Measurements from ENCODE around the gene LY6G5C. TPM values are rescaled to one million over a fixed set of nuclear protein-coding genes. Genes with fewer than 3 reads are reported as not detected.

The LY6G5C gene
- total and polyA plus RNA-seq, 9 of the 15 experiments (the other 6 are each of a cell fraction or from before 2014, with no cell fraction given) = 0.10 to 0.67 (median 0.46) TPM; not detected in 4

DNA sequence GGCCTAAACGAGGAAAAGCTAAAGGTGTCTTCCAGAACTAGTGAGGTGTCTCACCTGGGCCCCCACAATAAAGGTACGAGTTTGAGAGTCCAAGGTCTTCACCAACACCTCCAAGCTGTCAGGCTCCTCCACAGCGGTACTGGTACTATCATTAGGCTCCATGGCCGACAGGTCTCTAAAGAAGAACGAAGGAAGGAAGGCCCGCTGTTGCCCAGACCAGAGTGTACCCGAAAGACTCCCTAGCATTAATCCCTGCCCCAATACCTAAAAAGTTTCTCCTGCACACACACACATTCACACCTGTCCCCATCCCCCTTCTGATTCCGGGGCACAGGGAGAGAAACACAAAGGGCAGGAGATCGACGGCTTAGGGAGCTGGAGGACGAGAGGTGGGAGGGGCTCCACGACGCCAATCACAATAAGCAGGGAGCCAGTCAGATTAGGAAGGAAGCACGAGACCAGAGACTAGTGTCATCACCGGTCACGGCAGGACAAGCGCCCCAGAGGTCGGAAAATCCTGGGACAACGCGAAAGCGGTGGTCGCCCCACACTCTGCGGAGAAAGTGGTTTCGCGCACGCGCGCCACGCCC, 29.2 kb downstream of the LY6G5C start (continued):
- TF ChIP-seq, protein P1, sequence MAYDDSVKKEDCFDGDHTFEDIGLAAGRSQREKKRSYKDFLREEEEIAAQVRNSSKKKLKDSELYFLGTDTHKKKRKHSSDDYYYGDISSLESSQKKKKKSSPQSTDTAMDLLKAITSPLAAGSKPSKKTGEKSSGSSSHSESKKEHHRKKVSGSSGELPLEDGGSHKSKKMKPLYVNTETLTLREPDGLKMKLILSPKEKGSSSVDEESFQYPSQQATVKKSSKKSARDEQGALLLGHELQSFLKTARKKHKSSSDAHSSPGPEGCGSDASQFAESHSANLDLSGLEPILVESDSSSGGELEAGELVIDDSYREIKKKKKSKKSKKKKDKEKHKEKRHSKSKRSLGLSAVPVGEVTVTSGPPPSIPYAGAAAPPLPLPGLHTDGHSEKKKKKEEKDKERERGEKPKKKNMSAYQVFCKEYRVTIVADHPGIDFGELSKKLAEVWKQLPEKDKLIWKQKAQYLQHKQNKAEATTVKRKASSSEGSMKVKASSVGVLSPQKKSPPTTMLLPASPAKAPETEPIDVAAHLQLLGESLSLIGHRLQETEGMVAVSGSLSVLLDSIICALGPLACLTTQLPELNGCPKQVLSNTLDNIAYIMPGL (CRISPR knock-in tag; IDR thresholded peaks at IDR 0.05) = no peak
- no peak for TF ChIP-seq ZNF23 (CRISPR knock-in tag; IDR thresholded peaks at IDR 0.05)
- no peak for TF ChIP-seq THRAP3 (IDR thresholded peaks at IDR 0.05; ENCODE audit: borderline replicate concordance)
- TF ChIP-seq ZBTB7A (IDR thresholded peaks at IDR 0.05; ENCODE audit: borderline replicate concordance, control insufficient read depth, low read depth, low read length) = no peak; the same call in 1 of the 2 replicates
- 0 out of 2 replicates have a peak, but pooled peaks have one; percentile 72 for TF ChIP-seq HDGF (IDR thresholded peaks at IDR 0.05)
- peak; percentile 8; the same call in 1 of the 2 replicates for TF ChIP-seq CC2D1A (IDR thresholded peaks at IDR 0.05)
- TF ChIP-seq, protein P2, sequence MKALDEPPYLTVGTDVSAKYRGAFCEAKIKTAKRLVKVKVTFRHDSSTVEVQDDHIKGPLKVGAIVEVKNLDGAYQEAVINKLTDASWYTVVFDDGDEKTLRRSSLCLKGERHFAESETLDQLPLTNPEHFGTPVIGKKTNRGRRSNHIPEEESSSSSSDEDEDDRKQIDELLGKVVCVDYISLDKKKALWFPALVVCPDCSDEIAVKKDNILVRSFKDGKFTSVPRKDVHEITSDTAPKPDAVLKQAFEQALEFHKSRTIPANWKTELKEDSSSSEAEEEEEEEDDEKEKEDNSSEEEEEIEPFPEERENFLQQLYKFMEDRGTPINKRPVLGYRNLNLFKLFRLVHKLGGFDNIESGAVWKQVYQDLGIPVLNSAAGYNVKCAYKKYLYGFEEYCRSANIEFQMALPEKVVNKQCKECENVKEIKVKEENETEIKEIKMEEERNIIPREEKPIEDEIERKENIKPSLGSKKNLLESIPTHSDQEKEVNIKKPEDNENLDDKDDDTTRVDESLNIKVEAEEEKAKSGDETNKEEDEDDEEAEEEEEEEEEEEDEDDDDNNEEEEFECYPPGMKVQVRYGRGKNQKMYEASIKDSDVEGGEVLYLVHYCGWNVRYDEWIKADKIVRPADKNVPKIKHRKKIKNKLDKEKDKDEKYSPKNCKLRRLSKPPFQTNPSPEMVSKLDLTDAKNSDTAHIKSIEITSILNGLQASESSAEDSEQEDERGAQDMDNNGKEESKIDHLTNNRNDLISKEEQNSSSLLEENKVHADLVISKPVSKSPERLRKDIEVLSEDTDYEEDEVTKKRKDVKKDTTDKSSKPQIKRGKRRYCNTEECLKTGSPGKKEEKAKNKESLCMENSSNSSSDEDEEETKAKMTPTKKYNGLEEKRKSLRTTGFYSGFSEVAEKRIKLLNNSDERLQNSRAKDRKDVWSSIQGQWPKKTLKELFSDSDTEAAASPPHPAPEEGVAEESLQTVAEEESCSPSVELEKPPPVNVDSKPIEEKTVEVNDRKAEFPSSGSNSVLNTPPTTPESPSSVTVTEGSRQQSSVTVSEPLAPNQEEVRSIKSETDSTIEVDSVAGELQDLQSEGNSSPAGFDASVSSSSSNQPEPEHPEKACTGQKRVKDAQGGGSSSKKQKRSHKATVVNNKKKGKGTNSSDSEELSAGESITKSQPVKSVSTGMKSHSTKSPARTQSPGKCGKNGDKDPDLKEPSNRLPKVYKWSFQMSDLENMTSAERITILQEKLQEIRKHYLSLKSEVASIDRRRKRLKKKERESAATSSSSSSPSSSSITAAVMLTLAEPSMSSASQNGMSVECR (CRISPR knock-in tag; IDR thresholded peaks at IDR 0.05) = no peak
- TF ChIP-seq, protein P3, sequence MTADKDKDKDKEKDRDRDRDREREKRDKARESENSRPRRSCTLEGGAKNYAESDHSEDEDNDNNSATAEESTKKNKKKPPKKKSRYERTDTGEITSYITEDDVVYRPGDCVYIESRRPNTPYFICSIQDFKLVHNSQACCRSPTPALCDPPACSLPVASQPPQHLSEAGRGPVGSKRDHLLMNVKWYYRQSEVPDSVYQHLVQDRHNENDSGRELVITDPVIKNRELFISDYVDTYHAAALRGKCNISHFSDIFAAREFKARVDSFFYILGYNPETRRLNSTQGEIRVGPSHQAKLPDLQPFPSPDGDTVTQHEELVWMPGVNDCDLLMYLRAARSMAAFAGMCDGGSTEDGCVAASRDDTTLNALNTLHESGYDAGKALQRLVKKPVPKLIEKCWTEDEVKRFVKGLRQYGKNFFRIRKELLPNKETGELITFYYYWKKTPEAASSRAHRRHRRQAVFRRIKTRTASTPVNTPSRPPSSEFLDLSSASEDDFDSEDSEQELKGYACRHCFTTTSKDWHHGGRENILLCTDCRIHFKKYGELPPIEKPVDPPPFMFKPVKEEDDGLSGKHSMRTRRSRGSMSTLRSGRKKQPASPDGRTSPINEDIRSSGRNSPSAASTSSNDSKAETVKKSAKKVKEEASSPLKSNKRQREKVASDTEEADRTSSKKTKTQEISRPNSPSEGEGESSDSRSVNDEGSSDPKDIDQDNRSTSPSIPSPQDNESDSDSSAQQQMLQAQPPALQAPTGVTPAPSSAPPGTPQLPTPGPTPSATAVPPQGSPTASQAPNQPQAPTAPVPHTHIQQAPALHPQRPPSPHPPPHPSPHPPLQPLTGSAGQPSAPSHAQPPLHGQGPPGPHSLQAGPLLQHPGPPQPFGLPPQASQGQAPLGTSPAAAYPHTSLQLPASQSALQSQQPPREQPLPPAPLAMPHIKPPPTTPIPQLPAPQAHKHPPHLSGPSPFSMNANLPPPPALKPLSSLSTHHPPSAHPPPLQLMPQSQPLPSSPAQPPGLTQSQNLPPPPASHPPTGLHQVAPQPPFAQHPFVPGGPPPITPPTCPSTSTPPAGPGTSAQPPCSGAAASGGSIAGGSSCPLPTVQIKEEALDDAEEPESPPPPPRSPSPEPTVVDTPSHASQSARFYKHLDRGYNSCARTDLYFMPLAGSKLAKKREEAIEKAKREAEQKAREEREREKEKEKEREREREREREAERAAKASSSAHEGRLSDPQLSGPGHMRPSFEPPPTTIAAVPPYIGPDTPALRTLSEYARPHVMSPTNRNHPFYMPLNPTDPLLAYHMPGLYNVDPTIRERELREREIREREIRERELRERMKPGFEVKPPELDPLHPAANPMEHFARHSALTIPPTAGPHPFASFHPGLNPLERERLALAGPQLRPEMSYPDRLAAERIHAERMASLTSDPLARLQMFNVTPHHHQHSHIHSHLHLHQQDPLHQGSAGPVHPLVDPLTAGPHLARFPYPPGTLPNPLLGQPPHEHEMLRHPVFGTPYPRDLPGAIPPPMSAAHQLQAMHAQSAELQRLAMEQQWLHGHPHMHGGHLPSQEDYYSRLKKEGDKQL (CRISPR knock-in tag; IDR thresholded peaks at IDR 0.05; ENCODE audit: borderline replicate concordance) = peak; percentile 36; the same call in 1 of the 2 replicates
- no peak for TF ChIP-seq SREBF2 (CRISPR knock-in tag; IDR thresholded peaks at IDR 0.05)
- no peak for TF ChIP-seq MEF2D (tag; conservative IDR thresholded peaks at IDR 0.05; ENCODE audit: low read depth)
- TF ChIP-seq ZNF77 (CRISPR knock-in tag; IDR thresholded peaks at IDR 0.05) = no peak
- no peak; a peak in 1 of 4 replicates for TF ChIP-seq ETV6 (IDR thresholded peaks at IDR 0.05; ENCODE audit: borderline replicate concordance in 1 of 2, low read depth in 2 of 2, low read length in 1 of 2)
- TF ChIP-seq ETV6 (CRISPR knock-in tag; IDR thresholded peaks at IDR 0.05; ENCODE audit: borderline replicate concordance) = 0 out of 2 replicates have a peak, but pooled peaks have one; percentile 8
- TF ChIP-seq, protein P4, sequence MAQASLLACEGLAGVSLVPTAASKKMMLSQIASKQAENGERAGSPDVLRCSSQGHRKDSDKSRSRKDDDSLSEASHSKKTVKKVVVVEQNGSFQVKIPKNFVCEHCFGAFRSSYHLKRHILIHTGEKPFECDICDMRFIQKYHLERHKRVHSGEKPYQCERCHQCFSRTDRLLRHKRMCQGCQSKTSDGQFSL (CRISPR knock-in tag; IDR thresholded peaks at IDR 0.05) = no peak; the same call in 1 of the 2 replicates
- TF ChIP-seq, protein P4 (tag; IDR thresholded peaks at IDR 0.05) = no peak
